ENCODE measurements around the gene LIN37.

Gene LIN37

GRCh38 chr19:35776102-35776788 lies 27.9 kb downstream of the LIN37 start:
- Histone ChIP-seq H3K9me3 (ENCODE audit: control insufficient read depth, low read length) (no peaks in the 10 kb centered on the region), H3K23ac (ENCODE audit: low read length in 2 of 2) (no peak overlapping the region), H3K4me2 (ENCODE audit: low read length, poor library complexity, severe bottlenecking) (peak overlapping the region; percentile 92), H3K36me3 (ENCODE audit: control insufficient read depth in 1 of 2, insufficient read depth in 2 of 2, low read depth in 1 of 2, low read length in 2 of 2) (peaks cover 12 to 25% of the 10 kb centered on the region in 2 experiments), H3K14ac (ENCODE audit: low read length in 2 of 2) (no peak overlapping the region), H2BK15ac (ENCODE audit: low read depth, poor library complexity, severe bottlenecking) (no peak overlapping the region), H3K79me1 (replicated peaks; ENCODE audit: low read length, poor library complexity, severe bottlenecking) (peaks cover 16% of the 10 kb centered on the region), H4K8ac (ENCODE audit: low read length) (peak overlapping the region; percentile 66), H3K27ac (ENCODE audit: low read length, poor library complexity, severe bottlenecking) (no peak overlapping the region), H2AFZ (ENCODE audit: low read depth, low read length) (no peak overlapping the region), H2BK5ac (ENCODE audit: low read depth, low read length, poor library complexity, severe bottlenecking) (no peak overlapping the region), H3K4ac (ENCODE audit: low read depth in 1 of 2, low read length in 2 of 2) (no peak overlapping the region), H2BK12ac (ENCODE audit: low read length in 2 of 2) (peak overlapping the region in 1 of 2 experiments; percentile 43), H3K27me3 (ENCODE audit: control insufficient read depth in 1 of 2, insufficient read depth in 1 of 2, low read length in 2 of 2) (no peaks in the 10 kb centered on the region), H3K18ac (ENCODE audit: low read depth in 1 of 2, low read length in 2 of 2) (peak overlapping the region in 1 of 2 experiments; percentile 13), H3K4me3 (ENCODE audit: insufficient read depth in 1 of 2, low read depth in 1 of 2, low read length in 2 of 2) (peak overlapping the region in 1 of 2 experiments; percentile 79), H2BK120ac (ENCODE audit: low read depth, low read length) (no peak overlapping the region), H2AK5ac (ENCODE audit: low read length, severe bottlenecking) (no peak overlapping the region), H3K4me1 (ENCODE audit: control insufficient read depth, insufficient read depth, low read depth, low read length) (peaks cover 15% of the 10 kb centered on the region), H3K9ac (ENCODE audit: low read length) (peak overlapping the region; percentile 76), H4K91ac (ENCODE audit: low read length) (peak overlapping the region; percentile 28)
- WGBS: 64% methylated on average over 12 of the region's 13 CpGs
- no peak for DNase-seq

DNA sequence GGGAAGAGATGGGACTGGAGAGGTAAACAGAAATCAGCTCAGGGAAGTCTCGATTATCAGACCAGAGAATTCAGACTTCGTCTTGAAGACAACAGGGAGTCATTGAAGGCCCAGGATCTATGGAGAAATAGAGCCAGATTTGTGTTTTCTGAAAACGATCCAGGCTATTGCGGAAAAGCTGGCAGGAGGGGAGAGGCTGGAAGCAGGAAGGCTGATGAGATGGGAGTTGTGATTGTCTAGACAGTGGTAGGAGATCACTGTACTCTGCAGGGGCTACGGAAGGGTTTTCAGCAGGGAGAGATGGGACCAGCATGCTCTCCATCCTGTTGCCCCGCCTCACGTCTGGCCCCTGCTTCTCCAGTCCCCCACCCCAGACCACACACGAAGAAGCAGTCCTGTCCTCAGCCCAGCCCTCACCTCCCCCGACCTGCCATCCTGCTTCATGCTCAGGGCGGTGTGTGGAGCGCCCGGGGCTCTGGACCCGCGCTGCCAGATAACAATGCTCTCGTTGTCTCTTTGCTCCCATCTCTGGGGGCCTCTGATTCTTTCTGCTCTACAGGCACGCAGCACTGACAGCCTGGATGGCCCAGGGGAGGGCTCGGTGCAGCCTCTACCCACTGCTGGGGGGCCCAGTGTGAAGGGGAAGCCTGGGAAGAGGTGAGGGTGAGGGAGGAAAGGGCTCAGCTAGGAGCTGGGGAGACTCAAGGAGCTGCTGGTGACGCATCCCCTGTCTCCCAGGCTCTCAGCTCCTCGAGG lies 28.9 kb downstream of the LIN37 start:
- H4K8ac ChIP-seq (ENCODE audit: low read length): no peak overlapping the region
- H2AK5ac ChIP-seq (ENCODE audit: low read length, severe bottlenecking): no peak overlapping the region
- peaks cover 14 to 35% of the 10 kb centered on the region in 2 experiments for H3K36me3 ChIP-seq (ENCODE audit: control insufficient read depth in 1 of 2, insufficient read depth in 2 of 2, low read depth in 1 of 2, low read length in 2 of 2)
- no peak overlapping the region for H3K27ac ChIP-seq (ENCODE audit: low read length, poor library complexity, severe bottlenecking)
- no peak overlapping the region for H2BK5ac ChIP-seq (ENCODE audit: low read depth, low read length, poor library complexity, severe bottlenecking)
- no peak overlapping the region for H2AFZ ChIP-seq (ENCODE audit: low read depth, low read length)
- peaks cover 15% of the 10 kb centered on the region for H3K4me1 ChIP-seq (ENCODE audit: control insufficient read depth, insufficient read depth, low read depth, low read length)
- H3K18ac ChIP-seq (ENCODE audit: low read depth in 1 of 2, low read length in 2 of 2): no peak overlapping the region
- H3K23ac ChIP-seq (ENCODE audit: low read length in 2 of 2): no peak overlapping the region
- no peak overlapping the region for H3K4me2 ChIP-seq (ENCODE audit: low read length, poor library complexity, severe bottlenecking)
- H3K9me3 ChIP-seq (ENCODE audit: control insufficient read depth, low read length): no peaks in the 10 kb centered on the region
- H2BK12ac ChIP-seq (ENCODE audit: low read length in 2 of 2): no peak overlapping the region
- no peak overlapping the region for H4K91ac ChIP-seq (ENCODE audit: low read length)
- H3K4me3 ChIP-seq (ENCODE audit: insufficient read depth in 1 of 2, low read depth in 1 of 2, low read length in 2 of 2): no peak overlapping the region
- no peak overlapping the region for H3K9ac ChIP-seq (ENCODE audit: low read length)
- no peak for DNase-seq
- 43% methylated on average over 18 of the region's 19 CpGs for WGBS
- no peak overlapping the region for H2BK120ac ChIP-seq (ENCODE audit: low read depth, low read length)
- H3K79me1 ChIP-seq (replicated peaks; ENCODE audit: low read length, poor library complexity, severe bottlenecking): peaks cover 16% of the 10 kb centered on the region
- no peak overlapping the region for H3K4ac ChIP-seq (ENCODE audit: low read depth in 1 of 2, low read length in 2 of 2)
- no peak overlapping the region for H3K14ac ChIP-seq (ENCODE audit: low read length in 2 of 2)
- H2BK15ac ChIP-seq (ENCODE audit: low read depth, poor library complexity, severe bottlenecking): no peak overlapping the region
- H3K27me3 ChIP-seq (ENCODE audit: control insufficient read depth in 1 of 2, insufficient read depth in 1 of 2, low read length in 2 of 2): no peaks in the 10 kb centered on the region

- peaks cover 15% of the 10 kb centered on the region for H3K4me1 ChIP-seq (ENCODE audit: control insufficient read depth, insufficient read depth, low read depth, low read length)
- H2BK12ac ChIP-seq (ENCODE audit: low read length in 2 of 2): no peak overlapping the region
- no peak for DNase-seq
- H3K4ac ChIP-seq (ENCODE audit: low read depth in 1 of 2, low read length in 2 of 2): no peak overlapping the region
- H3K9ac ChIP-seq (ENCODE audit: low read length): no peak overlapping the region
- H3K4me3 ChIP-seq (ENCODE audit: insufficient read depth in 1 of 2, low read depth in 1 of 2, low read length in 2 of 2): no peak overlapping the region
- no peak overlapping the region for H2BK120ac ChIP-seq (ENCODE audit: low read depth, low read length)
- H3K14ac ChIP-seq (ENCODE audit: low read length in 2 of 2): no peak overlapping the region
- WGBS: 89% methylated on average over 7 of the region's 7 CpGs
- H4K8ac ChIP-seq (ENCODE audit: low read length): no peak overlapping the region
- no peak overlapping the region for H2AFZ ChIP-seq (ENCODE audit: low read depth, low read length)
- H3K18ac ChIP-seq (ENCODE audit: low read depth in 1 of 2, low read length in 2 of 2): no peak overlapping the region
- no peak overlapping the region for H2AK5ac ChIP-seq (ENCODE audit: low read length, severe bottlenecking)
- H3K23ac ChIP-seq (ENCODE audit: low read length in 2 of 2): no peak overlapping the region
- no peak overlapping the region for H2BK15ac ChIP-seq (ENCODE audit: low read depth, poor library complexity, severe bottlenecking)
- H3K27ac ChIP-seq (ENCODE audit: low read length, poor library complexity, severe bottlenecking): no peak overlapping the region
- H3K9me3 ChIP-seq (ENCODE audit: control insufficient read depth, low read length): no peaks in the 10 kb centered on the region
- peaks cover 19 to 42% of the 10 kb centered on the region in 2 experiments for H3K36me3 ChIP-seq (ENCODE audit: control insufficient read depth in 1 of 2, insufficient read depth in 2 of 2, low read depth in 1 of 2, low read length in 2 of 2)
- no peak overlapping the region for H4K91ac ChIP-seq (ENCODE audit: low read length)
- H3K27me3 ChIP-seq (ENCODE audit: control insufficient read depth in 1 of 2, insufficient read depth in 1 of 2, low read length in 2 of 2): no peaks in the 10 kb centered on the region
- no peak overlapping the region for H3K4me2 ChIP-seq (ENCODE audit: low read length, poor library complexity, severe bottlenecking)
- peaks cover 16% of the 10 kb centered on the region for H3K79me1 ChIP-seq (replicated peaks; ENCODE audit: low read length, poor library complexity, severe bottlenecking)
- no peak overlapping the region for H2BK5ac ChIP-seq (ENCODE audit: low read depth, low read length, poor library complexity, severe bottlenecking)
Observed at GRCh38 chr19:35777961-35778360, 29.6 kb downstream of the LIN37 start.

GRCh38 chr19:35779033-35779432 lies 30.7 kb downstream of the LIN37 start:
- Histone ChIP-seq H3K4me1 (ENCODE audit: control insufficient read depth, insufficient read depth, low read depth, low read length) (peaks cover 18% of the 10 kb centered on the region), H3K27ac (ENCODE audit: low read length, poor library complexity, severe bottlenecking) (no peak overlapping the region), H2BK15ac (ENCODE audit: low read depth, poor library complexity, severe bottlenecking) (no peak overlapping the region), H3K9me3 (ENCODE audit: control insufficient read depth, low read length) (no peaks in the 10 kb centered on the region), H3K4me3 (ENCODE audit: insufficient read depth in 1 of 2, low read depth in 1 of 2, low read length in 2 of 2) (no peak overlapping the region), H3K9ac (ENCODE audit: low read length) (no peak overlapping the region), H3K18ac (ENCODE audit: low read depth in 1 of 2, low read length in 2 of 2) (no peak overlapping the region), H3K14ac (ENCODE audit: low read length in 2 of 2) (no peak overlapping the region), H3K27me3 (ENCODE audit: control insufficient read depth in 1 of 2, insufficient read depth in 1 of 2, low read length in 2 of 2) (no peaks in the 10 kb centered on the region), H3K4ac (ENCODE audit: low read depth in 1 of 2, low read length in 2 of 2) (no peak overlapping the region), H2AK5ac (ENCODE audit: low read length, severe bottlenecking) (no peak overlapping the region), H3K4me2 (ENCODE audit: low read length, poor library complexity, severe bottlenecking) (no peak overlapping the region), H4K8ac (ENCODE audit: low read length) (no peak overlapping the region), H3K23ac (ENCODE audit: low read length in 2 of 2) (no peak overlapping the region), H4K91ac (ENCODE audit: low read length) (no peak overlapping the region), H2AFZ (ENCODE audit: low read depth, low read length) (no peak overlapping the region), H2BK12ac (ENCODE audit: low read length in 2 of 2) (no peak overlapping the region), H2BK120ac (ENCODE audit: low read depth, low read length) (no peak overlapping the region), H3K36me3 (ENCODE audit: control insufficient read depth in 1 of 2, insufficient read depth in 2 of 2, low read depth in 1 of 2, low read length in 2 of 2) (peaks cover 21 to 52% of the 10 kb centered on the region in 2 experiments), H3K79me1 (replicated peaks; ENCODE audit: low read length, poor library complexity, severe bottlenecking) (peaks cover 16% of the 10 kb centered on the region), H2BK5ac (ENCODE audit: low read depth, low read length, poor library complexity, severe bottlenecking) (no peak overlapping the region)
- 95% methylated on average over 8 of the region's 8 CpGs for WGBS
- DNase-seq: no peak

Data from mesenchymal stem cell (in vitro differentiated cells and primary cell).